A673 (cell line): ENCODE measurements around the gene CELF1.

ENCODE experiments used
- EZH2 ChIP-seq: fragments of 200-600 bp; sonication (generic); IDR thresholded peaks from 2 replicates; pipeline ENCODE4 v1.6.1; 2017; ENCODE audit warnings: borderline replicate concordance, low read depth, mild to moderate bottlenecking, mixed read lengths, antibody characterized with exemption, low read length; ENCODE audit not compliant: poor library complexity, severe bottlenecking
- TF ChIP-seq, protein P1 (sequence below): fragments of 300-800, 200-600 bp; sonication (generic); conservative IDR thresholded peaks from 2 replicates; pipeline ENCODE4 v1.5.1; 2017; ENCODE audit warnings: low read depth, mild to moderate bottlenecking, antibody characterized with exemption, low read length, moderate library complexity, mixed read lengths

GRCh38 chr11:47531666-47532065 is 21.3 kb downstream of the CELF1 start:
- TF ChIP-seq, protein P1, sequence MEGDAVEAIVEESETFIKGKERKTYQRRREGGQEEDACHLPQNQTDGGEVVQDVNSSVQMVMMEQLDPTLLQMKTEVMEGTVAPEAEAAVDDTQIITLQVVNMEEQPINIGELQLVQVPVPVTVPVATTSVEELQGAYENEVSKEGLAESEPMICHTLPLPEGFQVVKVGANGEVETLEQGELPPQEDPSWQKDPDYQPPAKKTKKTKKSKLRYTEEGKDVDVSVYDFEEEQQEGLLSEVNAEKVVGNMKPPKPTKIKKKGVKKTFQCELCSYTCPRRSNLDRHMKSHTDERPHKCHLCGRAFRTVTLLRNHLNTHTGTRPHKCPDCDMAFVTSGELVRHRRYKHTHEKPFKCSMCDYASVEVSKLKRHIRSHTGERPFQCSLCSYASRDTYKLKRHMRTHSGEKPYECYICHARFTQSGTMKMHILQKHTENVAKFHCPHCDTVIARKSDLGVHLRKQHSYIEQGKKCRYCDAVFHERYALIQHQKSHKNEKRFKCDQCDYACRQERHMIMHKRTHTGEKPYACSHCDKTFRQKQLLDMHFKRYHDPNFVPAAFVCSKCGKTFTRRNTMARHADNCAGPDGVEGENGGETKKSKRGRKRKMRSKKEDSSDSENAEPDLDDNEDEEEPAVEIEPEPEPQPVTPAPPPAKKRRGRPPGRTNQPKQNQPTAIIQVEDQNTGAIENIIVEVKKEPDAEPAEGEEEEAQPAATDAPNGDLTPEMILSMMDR, result no peak
- no peak for TF ChIP-seq EZH2
